ENCODE data around the gene KLHL18. TPM values are rescaled to one million over a fixed set of nuclear protein-coding genes. Genes with fewer than 3 reads are reported as not detected.

KLHL18 gene
- total RNA-seq: 32.6 TPM

DNA sequence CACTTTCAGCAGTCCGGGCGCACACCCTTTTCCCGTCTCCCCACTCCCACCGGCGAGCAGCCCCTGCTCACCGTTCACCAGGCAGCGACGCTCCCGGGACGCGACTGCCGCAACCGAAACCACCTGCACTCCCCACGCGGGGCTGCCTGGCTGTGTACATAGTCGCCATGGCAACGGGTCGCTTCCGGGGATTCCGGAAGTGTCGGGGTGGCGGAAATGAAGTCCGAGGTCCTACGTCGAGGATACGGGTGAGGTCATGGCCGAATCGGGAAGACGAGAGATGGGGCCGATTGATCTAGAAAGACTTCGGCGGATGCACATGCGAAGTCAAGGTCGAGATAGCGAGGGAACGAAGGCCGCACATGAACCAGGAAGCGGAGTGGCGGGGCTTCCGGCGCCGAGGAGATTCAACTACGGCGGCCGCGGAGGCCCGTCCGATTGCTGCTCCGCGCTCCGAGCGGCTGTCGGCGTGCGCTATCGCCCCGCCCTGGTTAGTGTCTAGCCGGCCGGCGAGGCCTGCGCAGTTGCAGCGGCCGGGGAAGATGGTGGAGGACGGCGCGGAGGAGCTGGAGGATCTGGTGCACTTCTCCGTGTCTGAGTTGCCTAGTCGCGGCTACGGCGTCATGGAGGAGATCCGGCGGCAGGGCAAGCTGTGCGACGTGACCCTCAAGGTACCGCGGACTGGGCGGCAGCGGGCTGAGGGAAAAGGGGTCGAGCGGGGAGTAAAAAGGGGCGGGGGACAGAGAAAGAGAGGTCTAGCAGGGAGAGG lies at the start of gene KLHL18, which contains the start of gene KIF9:
TSS of gene KLHL18 (plus strand) at position 521 of the 769 bp plus-strand sequence. CDS start at position 543, 22 bp downstream.
TSS of gene KIF9 (minus strand) at position 376 of the 769 bp plus-strand sequence. CDS start 5,425 bp downstream, outside the sequence.

DNA sequence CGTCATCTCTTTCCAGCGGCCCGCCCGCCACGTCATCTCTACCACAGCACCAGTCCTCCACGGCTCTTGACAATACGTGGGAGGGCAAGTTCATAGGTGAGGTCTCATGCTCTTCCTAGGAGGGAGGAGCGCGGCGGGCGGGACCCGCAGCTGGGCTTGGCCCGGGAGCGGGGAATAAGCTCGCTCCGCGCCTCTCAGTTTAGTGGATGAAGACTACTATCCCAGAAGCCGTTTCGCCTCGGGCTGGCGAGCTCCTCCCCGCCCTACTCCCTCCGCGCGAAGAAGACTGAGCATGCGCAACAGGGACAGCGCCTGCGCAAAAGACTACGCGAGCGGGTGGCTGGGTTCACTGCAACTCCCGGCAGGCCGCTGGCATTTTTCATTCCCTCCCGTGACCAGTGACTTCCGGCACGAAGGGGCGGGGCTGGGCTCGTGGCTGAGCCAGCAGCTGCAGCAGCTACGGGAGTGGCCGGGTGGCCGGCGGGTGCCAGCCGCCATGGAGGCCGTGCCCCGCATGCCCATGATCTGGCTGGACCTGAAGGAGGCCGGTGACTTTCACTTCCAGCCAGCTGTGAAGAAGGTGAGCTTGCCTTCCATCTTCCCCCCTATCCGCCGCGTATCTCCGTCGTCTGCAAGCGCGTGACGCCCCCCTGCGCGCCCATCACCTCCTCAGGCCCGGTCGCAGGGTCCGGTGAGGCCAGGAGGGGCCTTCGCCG lies 98.0 kb downstream of the KLHL18 start, which contains the start of gene PTPN23:
TSS of gene PTPN23 (plus strand) at position 421 of the 716 bp plus-strand sequence. CDS start at position 497, 76 bp downstream.

Small RNAs within 50 kb of the gene (small RNA-seq; reads per million reads assigned to genes)
- 2.3 reads per million, percentile 81 among the genes with 10 or more reads in this experiment for gene SNORD13P3 (ENCODE audit: low replicate concordance)

Other genes with a start within 250 kb of the KLHL18 start
- 132 TPM for gene SETD2, start 118.8 kb upstream of the KLHL18 start, total RNA-seq
- 5.6 TPM for gene KIF9, start 145 bp upstream of the KLHL18 start, total RNA-seq
- gene PTPN23, start 98.1 kb downstream of the KLHL18 start, total RNA-seq: 53.5 TPM
- 81.1 TPM for gene SCAP, start 193.0 kb downstream of the KLHL18 start, total RNA-seq
- 31.6 TPM for gene ELP6, start 230.8 kb downstream of the KLHL18 start, total RNA-seq